K562 (cell line): ENCODE results near the gene MBOAT7. TPM values are rescaled to one million over a fixed set of nuclear protein-coding genes. Genes with fewer than 3 reads are reported as not detected.

Source experiments
- ARID3B ChIP-seq: fragments of 250-450 bp; sonication (Bioruptor Pico); IDR thresholded peaks from 2 replicates; pipeline ENCODE4 v1.4.0; 2020; ENCODE audit warnings: borderline replicate concordance
- CREB1 ChIP-seq, 2 experiments: sonication (generic) in 1 of 2; formaldehyde crosslinking in 1 of 2; IDR thresholded peaks; 2 replicates each; pipeline versions ENCODE4 v1.6.1 to v1.8.0; 2012 to 2022; ENCODE audit warnings: inconsistent platforms in 1 of 2, mild to moderate bottlenecking in 1 of 2, missing genetic modification reagents in 1 of 2, moderate library complexity in 1 of 2
- ELK1 ChIP-seq: sonication (generic); formaldehyde crosslinking; IDR thresholded peaks from 2 replicates; pipeline ENCODE4 v1.8.1; 2022; ENCODE audit warnings: missing genetic modification reagents
- EP300 ChIP-seq: IDR thresholded peaks from 2 replicates; pipeline ENCODE4 v1.6.1; 2012; ENCODE audit warnings: low read length, improper control_type of control experiment
- FOS ChIP-seq: IDR thresholded peaks from 3 replicates; pipeline ENCODE4 v1.6.1; 2011; ENCODE audit not compliant: insufficient read length; ENCODE audit errors: extremely low read depth
- IRF9 ChIP-seq: fragments of 450-650 bp; IDR thresholded peaks from 2 replicates; pipeline ENCODE4 v1.6.1; 2016; ENCODE audit warnings: missing biosample characterization, missing genetic modification characterization
- NELFE ChIP-seq: IDR thresholded peaks from 2 replicates; pipeline ENCODE4 v1.6.1; 2011; ENCODE audit warnings: mild to moderate bottlenecking; ENCODE audit not compliant: insufficient read depth, insufficient read length
- NR0B1 ChIP-seq: fragments of 450-650 bp; IDR thresholded peaks from one replicate; pipeline ENCODE4 v1.6.1; 2018; ENCODE audit warnings: mild to moderate bottlenecking, moderate library complexity; ENCODE audit not compliant: partially characterized antibody
- PHF21A ChIP-seq: fragments of 450-650 bp; IDR thresholded peaks from 2 replicates; pipeline ENCODE4 v1.6.1; 2017; ENCODE audit warnings: low read depth, borderline replicate concordance
- PURB ChIP-seq: sonication (generic); formaldehyde crosslinking; IDR thresholded peaks from 2 replicates; pipeline ENCODE4 v1.9.0; 2021; ENCODE audit warnings: low read depth, mild to moderate bottlenecking, missing genetic modification reagents
- TAF9B ChIP-seq: fragments of 450-650 bp; IDR thresholded peaks from 2 replicates; pipeline ENCODE4 v1.6.1; 2018; ENCODE audit warnings: mild to moderate bottlenecking; ENCODE audit not compliant: partially characterized antibody
- TBL1XR1 ChIP-seq, 2 experiments: IDR thresholded peaks; 2 replicates each; pipeline ENCODE4 v1.6.1; 2012; ENCODE audit warnings: improper control_type of control experiment in 2 of 2, low read length in 2 of 2, mild to moderate bottlenecking in 1 of 2
- TSC22D4 ChIP-seq: fragments of 450-650 bp; IDR thresholded peaks from 2 replicates; pipeline ENCODE4 v1.6.1; 2016; ENCODE audit warnings: missing genetic modification characterization, missing biosample characterization, control low read depth
- VEZF1 ChIP-seq: fragments of 200-800 bp; sonication (Bioruptor generic); IDR thresholded peaks from 2 replicates; pipeline ENCODE4 v1.6.1; 2017; ENCODE audit warnings: missing genetic modification characterization, missing compliant biosample characterization
- ZFP30 ChIP-seq: fragments of 250-450 bp; sonication (Bioruptor Pico); IDR thresholded peaks from 2 replicates; pipeline ENCODE4 v1.8.0; 2022; ENCODE audit warnings: moderate library complexity, mild to moderate bottlenecking, inconsistent platforms, borderline replicate concordance
- ZNF277 ChIP-seq: fragments of 250-450 bp; sonication (Bioruptor Pico); IDR thresholded peaks from 2 replicates; pipeline ENCODE4 v1.8.0; 2022; ENCODE audit warnings: inconsistent platforms, mild to moderate bottlenecking, moderate library complexity, borderline replicate concordance
- ZNF586 ChIP-seq: fragments of 450-650 bp; formaldehyde crosslinking; conservative IDR thresholded peaks from 2 replicates; pipeline ENCODE4 v1.4.0; 2020; ENCODE audit warnings: mild to moderate bottlenecking, moderate library complexity
- ZNF785 ChIP-seq: fragments of 250-450 bp; sonication (Bioruptor Pico); IDR thresholded peaks from 2 replicates; pipeline ENCODE4 v1.4.0; 2020; ENCODE audit warnings: mild to moderate bottlenecking
- polyA plus RNA-seq, 8 experiments: library from polyadenylated mRNA; depleted of rRNA in 4 of 8; stranded (reverse) in 5 of 8; unstranded in 3 of 8; fragments of >200 nt; fragmentation: Nextera tagmentation in 2 of 8; fragmentation: Illumina TruSeq in 1 of 8; extraction: Ambion mirVana in 2 of 8; extraction: Trizol in 1 of 8; gene quantifications; 2 replicates each; pipeline versions ENCODE4 v1.2.1 to v1.2.3, GENCODE V29; 2011 to 2014; ENCODE audit warnings: inconsistent platforms in 1 of 8, missing spikeins in 1 of 8
- total RNA-seq, 7 experiments: library from RNA; depleted of rRNA in 6 of 7; stranded (reverse); fragments of >200 nt in 6 of 7; fragmentation: Illumina TruSeq in 2 of 7; extraction: Trizol in 2 of 7; gene quantifications; 2 replicates each; pipeline versions ENCODE4 v1.2.1 to v1.2.3, GENCODE V29; 2011 to 2021; ENCODE audit warnings: low replicate concordance in 1 of 7

Gene MBOAT7
- total and polyA plus RNA-seq, 9 of the 15 experiments (the other 6 are each of a cell fraction or from before 2014, with no cell fraction given), result 1.4 to 153 (median 56.1) TPM

GRCh38 chr19:54189145-54189734, at the start of gene MBOAT7 (continued):
- TF ChIP-seq ELK1 (CRISPR knock-in tag) (no peak), PURB (CRISPR knock-in tag) (no peak), FOS (no peak), IRF9 (tag) (no peak), ZNF785 (no peak), VEZF1 (CRISPR knock-in tag) (peak; percentile 56), TBL1XR1 (IDR thresholded peaks at IDR 0.05; ENCODE audit: low read length in 2 of 2) (no peak; a peak in 1 of 4 replicates), ZFP30 (CRISPR knock-in tag) (no peak), EP300 (no peak), PHF21A (no peak), ZNF277 (CRISPR knock-in tag) (no peak), TAF9B (no peak), ARID3B (no peak), CREB1 (IDR thresholded peaks at IDR 0.05) (peak; percentile 25; the same call in 1 of the 2 replicates), CREB1 (CRISPR knock-in tag; IDR thresholded peaks at IDR 0.05) (no peak), ZNF586 (no peak), NELFE (no peak), TSC22D4 (no peak), NR0B1 (no peak)
